HG02642 (cell line): ENCODE results near the gene ADCY4.
"Not testable (repeated sequence)": the region's sequence is repeated elsewhere in the genome, so short reads cannot be mapped to it uniquely, and the experiment has no call there.

Experiments used
- ATAC-seq: cut with Tn5 transposase; IDR thresholded peaks from one replicate; pipeline ENCODE4 v1.9.1; 2021; ENCODE audit warnings: mild to moderate bottlenecking; ENCODE audit not compliant: unreplicated experiment, poor library complexity

ADCY4 gene

DNA sequence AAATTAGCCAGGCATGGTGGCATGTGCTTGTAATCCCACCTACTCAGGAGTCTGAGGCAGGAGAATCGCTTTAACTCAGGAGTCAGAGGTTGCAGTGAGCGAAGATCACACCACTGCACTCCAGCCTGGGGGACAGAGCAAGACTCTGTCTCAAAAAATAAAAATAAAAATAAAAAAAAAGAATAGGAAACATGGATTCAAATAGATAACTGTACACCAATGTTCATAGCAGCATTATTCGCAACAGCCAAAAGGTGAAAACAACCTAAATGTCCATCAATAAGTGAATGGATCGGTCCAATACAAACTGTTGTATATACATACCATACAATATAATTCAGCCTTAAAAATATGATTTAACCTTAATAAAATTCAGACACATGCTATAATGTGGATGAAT lies 8.0 kb upstream of the ADCY4 start:
- no peak for ATAC-seq

- no peak for ATAC-seq
Observed at GRCh38 chr14:24340606-24341005, 5.7 kb upstream of the ADCY4 start.

- peak; percentile 88 for ATAC-seq
Observed at GRCh38 chr14:24339284-24340151, 4.6 kb upstream of the ADCY4 start, which contains the start of gene RIPK3. Gene RIPK3 (minus strand): TSS chr14:24339991. CDS start chr14:24339826, 165 bp downstream.

GRCh38 chr14:24338843-24339242 lies 4.0 kb upstream of the ADCY4 start:
- no peak for ATAC-seq

GRCh38 chr14:24337824-24338175 lies 2.9 kb upstream of the ADCY4 start:
- no peak for ATAC-seq

DNA sequence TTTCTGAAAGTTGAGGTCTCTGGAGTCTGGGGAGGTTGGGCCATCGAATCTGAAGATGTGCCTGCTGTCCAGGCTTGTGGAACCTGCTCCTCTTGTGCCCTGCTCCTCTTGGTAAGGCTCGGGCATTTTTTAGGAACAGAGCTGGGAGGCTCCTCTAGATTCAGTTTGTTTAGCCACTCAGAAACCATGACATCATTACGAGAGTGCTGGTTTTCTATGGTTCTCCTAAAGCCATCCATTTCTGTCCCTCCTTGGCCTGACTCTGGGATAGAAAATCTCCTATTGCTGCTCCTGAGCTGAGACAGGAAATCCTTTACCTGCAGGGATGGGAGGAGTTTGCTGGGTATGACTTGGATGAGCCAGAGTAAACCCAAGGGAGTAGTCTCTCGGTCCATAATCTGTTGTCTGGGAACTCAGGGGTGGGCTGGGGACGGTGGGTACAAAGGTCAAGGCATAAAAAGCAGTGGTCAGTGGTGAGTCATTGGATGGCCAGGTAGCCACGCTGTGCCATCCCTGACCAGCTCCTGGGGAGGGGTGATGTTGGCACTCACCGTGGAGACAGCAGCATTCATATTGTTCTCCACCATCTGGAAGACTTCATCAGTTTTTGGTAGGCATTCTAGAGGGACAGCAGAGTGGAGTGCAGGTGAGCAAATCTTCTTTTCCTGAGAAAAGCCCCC lies 2.4 kb upstream of the ADCY4 start:
- ATAC-seq, result no peak

DNA sequence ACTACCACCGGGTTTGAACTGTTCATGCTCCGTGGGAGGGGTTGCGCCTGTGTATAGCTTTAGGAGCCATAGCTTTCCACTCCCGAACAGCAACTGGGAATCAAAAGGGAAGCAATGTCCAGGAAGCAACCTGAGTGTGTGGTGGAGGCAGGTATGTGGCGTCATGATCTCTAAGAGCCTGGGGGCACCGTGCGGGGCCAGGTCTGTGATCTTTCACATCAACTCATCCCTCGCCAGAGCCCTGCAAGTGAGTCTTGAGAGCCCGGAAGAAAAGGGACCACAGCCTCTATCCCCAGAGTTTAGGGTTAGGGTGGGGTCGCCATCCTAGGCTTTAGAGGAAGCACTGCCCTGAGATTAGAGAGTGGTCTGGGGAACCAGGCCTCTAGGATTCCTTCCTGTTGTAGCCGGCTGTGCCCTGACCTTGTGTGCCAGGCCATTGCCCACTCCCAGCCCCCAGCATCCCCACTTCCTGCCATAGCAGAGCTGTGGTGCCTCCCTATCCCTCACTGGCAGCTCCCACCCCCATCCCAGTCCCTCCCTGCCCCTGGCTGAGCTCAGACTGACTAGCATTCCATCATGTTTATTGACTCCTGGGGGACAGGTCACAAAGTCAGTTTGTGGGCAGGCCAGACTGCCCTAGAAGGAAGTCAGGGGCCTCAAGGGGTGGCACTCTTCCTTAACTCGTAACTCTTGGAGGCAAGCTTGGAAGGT lies 745 bp upstream of the ADCY4 start:
- ATAC-seq, result no peak

DNA sequence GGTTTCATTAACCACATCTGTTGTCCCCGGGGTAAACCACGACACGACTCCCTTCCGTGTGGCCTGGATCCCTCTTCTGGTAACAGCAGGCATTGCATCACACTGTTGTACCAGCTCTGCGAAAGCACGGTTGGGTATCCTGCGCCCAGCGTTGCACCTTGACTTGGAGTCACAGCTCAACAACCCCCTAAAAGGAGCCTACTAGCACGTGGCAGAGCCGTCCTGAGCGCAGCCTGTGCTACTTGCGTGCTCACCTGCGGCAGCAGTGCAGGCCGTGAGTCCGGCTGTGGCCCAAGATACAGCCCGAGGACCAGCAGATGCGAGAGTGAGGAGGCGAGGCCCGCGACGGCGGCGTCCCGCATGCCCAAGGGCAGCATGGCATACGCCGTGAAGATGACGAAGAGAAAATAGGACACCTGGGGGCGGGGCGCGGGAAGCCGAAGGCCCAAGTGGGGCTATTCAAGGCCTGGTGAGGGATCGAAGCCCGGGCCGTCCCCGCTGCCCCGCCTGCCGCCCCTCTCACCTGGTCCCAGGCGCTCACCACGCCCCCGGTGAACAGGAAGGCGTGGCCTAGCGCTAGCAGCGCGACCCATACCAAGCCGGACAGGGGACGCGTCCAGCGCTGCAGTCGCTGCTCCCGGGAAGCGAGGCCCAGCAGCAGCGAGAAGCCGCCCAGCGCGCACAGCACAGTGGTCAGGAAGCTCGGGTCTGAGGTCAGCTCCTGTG lies 2.4 kb downstream of the ADCY4 start:
- peak; percentile 85 for ATAC-seq

DNA sequence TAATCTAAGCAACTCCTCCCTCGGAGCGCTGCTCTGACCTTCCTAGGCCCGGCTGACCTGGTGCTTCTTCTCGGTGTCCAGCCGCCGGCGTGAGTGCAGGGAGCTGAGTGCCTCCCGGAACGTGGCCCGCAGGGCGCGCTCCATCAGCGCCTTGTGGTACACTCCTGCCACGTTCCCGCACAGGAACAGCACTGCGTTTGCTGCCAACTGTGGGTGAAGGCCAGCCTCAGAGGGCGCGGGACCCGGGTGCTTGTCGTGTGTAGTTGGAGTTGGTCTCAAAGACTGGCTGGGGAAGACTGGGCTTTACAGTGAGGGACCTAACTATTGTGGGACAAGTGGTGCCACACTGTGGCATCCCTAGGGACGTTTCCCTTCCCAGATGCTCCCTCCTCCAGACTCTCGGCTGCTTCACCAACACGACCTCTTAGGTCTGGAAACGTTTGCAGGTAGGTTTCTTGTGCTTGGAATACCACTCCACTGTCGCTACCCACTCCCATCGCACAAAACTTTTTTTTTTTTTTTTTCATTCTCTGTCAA lies 3.1 kb downstream of the ADCY4 start:
- no peak for ATAC-seq

GRCh38 chr14:24330973-24331674 lies 3.7 kb downstream of the ADCY4 start:
- no peak for ATAC-seq

- no peak for ATAC-seq
Observed at GRCh38 chr14:24329736-24330135, 5.1 kb downstream of the ADCY4 start.

DNA sequence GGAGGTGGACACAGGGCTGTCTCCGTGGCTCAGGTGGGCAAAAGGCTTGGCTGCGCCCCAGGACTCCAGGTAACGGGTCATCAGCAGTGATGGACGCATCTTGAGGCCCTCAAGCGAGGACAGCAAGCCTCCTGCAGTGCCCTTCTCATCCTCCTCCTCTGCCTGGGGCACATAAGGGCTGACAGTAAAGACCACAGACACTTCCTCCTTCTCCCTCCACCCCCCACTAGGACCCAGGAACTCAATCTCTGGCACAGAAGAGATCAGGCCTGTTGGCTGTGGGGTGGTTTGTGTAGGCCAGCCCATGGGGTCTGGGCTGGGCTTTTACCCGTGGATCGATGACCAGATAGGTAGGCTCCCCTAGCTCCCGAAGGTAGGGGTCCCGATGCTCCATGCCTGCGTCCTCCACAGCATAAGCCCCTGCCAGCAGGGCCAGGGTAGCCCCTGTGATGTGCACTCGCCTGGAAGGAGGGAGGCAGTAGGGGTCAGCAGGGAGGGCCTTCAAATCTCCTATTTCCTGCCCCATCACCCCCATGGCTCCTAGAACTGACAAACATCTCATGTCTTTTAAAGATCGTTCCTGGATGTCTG lies 5.7 kb downstream of the ADCY4 start:
- ATAC-seq, result no peak

- not testable (repeated sequence) for ATAC-seq
Observed at GRCh38 chr14:24327914-24328313, 7.0 kb downstream of the ADCY4 start.

- ATAC-seq, result no peak
Observed at GRCh38 chr14:24327303-24327702, 7.6 kb downstream of the ADCY4 start.

DNA sequence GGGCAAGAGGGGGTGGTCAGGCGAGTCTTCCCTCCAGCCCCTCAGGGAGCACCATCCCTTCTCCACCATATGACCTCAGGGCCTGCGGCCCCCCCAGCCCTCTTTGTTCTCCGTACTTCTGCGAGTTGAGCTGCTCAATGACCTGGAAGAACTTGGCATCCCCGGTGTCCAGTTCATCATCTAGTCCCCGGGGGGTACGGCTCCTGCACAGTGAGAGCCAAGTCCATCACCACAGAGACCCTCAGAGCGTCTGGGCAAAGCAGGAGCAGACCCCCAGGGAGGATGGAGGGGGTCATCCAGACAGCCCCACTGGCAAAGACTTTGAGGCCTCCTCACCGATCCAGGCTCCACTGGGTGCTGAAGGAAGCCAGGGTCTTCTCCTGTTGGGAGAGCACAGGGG lies 8.9 kb downstream of the ADCY4 start:
- no peak for ATAC-seq

DNA sequence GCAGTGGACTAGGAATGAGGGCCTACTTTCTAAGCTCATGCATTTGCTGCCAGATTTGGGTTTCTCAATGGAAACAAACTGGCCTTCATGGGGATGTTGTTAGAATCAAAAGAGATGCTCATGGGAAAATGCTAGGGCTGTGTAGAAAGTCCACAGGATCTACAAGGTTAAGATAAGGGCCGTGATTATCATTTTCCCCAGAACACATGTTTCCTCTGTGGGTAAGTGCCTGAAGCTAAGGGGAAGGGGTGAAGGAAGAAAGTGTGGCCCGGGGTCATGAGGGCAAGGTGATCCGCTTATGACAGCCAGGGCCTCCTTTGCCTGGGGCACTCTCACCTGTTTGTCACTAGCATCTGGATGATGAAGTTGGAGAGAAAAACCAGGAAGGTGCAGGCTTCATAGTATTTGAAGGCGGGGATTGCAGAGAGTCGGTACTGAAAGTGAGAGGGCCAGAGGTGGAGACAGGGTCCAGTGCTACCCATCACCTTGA lies 9.8 kb downstream of the ADCY4 start:
- no peak for ATAC-seq

DNA sequence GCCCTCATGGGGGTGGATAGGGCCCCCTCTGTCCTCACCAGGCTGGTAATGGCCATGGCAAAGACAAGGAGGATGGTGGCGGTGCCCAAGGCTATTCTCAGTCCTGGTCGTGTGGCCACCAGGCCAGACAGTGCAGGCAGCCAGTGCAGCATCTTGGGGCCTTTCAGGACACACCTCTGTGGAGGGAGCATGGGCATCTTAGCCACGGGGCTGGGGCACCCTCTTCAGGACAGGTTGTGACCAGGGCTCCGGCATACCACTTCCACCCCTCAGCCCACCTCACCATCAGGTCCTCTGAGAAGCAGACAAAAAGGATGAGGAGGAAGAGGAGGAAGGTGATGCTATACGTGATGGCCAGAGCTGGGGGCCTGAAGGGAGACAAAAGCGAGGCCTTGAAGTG lies 10.8 kb downstream of the ADCY4 start:
- ATAC-seq, result no peak

GRCh38 chr14:24323341-24323740 lies 11.5 kb downstream of the ADCY4 start:
- ATAC-seq, result no peak

- no peak for ATAC-seq
Observed at GRCh38 chr14:24322672-24323071, 12.2 kb downstream of the ADCY4 start.
